Hepatocyte (in vitro differentiated cells): ENCODE measurements around the gene ODC1. TPM values are rescaled to one million over a fixed set of nuclear protein-coding genes. Genes with fewer than 3 reads are reported as not detected.

ENCODE experiments used
- DNase-seq: peaks from one replicate; pipeline ENCODE4 v3.0.0-alpha.2; 2016; ENCODE audit warnings: low spot score
- H2AFZ ChIP-seq: fragments of 200-600 bp; sonication (generic); 2 replicates; pipeline ENCODE4 v1.6.0; 2016; ENCODE audit warnings: antibody characterized with exemption, mild to moderate bottlenecking
- H3K27ac ChIP-seq: fragments of 200-600 bp; sonication (generic); 2 replicates; pipeline ENCODE4 v1.5.1; 2016; ENCODE audit warnings: mild to moderate bottlenecking
- H3K27me3 ChIP-seq: fragments of 200-600 bp; sonication (generic); 2 replicates; pipeline ENCODE4 v1.6.1; 2016
- H3K36me3 ChIP-seq: fragments of 200-600 bp; sonication (generic); replicated peaks from 2 replicates; pipeline ENCODE4 v1.5.1; 2016; ENCODE audit warnings: low read depth; ENCODE audit not compliant: insufficient read depth
- H3K4me1 ChIP-seq: fragments of 200-600 bp; sonication (generic); 2 replicates; pipeline ENCODE4 v1.5.1; 2016; ENCODE audit warnings: mild to moderate bottlenecking, moderate library complexity; ENCODE audit not compliant: insufficient read depth
- H3K4me2 ChIP-seq: fragments of 200-600 bp; sonication (generic); 2 replicates; pipeline ENCODE4 v1.6.0; 2016
- H3K4me3 ChIP-seq: fragments of 200-600 bp; sonication (generic); 2 replicates; pipeline ENCODE4 v1.5.1; 2016; ENCODE audit warnings: mild to moderate bottlenecking
- H3K79me2 ChIP-seq: fragments of 200-600 bp; sonication (generic); 2 replicates; pipeline ENCODE4 v1.6.0; 2017; ENCODE audit warnings: mild to moderate bottlenecking
- H3K9me2 ChIP-seq: fragments of 200-600 bp; sonication (generic); replicated peaks from 2 replicates; pipeline ENCODE4 v1.6.0; 2017; ENCODE audit warnings: mild to moderate bottlenecking; ENCODE audit not compliant: insufficient read depth
- H3K9me3 ChIP-seq: fragments of 200-600 bp; sonication (generic); 2 replicates; pipeline ENCODE4 v1.5.1; 2016; ENCODE audit warnings: low read depth, mild to moderate bottlenecking
- H4K20me1 ChIP-seq: fragments of 200-600 bp; sonication (generic); 2 replicates; pipeline ENCODE4 v1.6.0; 2016; ENCODE audit warnings: mild to moderate bottlenecking; ENCODE audit not compliant: insufficient read depth, poor library complexity, severe bottlenecking
- EZH2 ChIP-seq: fragments of 200-600 bp; sonication (generic); IDR thresholded peaks from 2 replicates; pipeline ENCODE4 v1.6.1; 2016; ENCODE audit warnings: antibody characterized with exemption, mild to moderate bottlenecking, borderline replicate concordance
- EZH2phosphoT487 ChIP-seq: fragments of 200-600 bp; sonication (generic); IDR thresholded peaks from one replicate; pipeline ENCODE4 v1.6.1; 2018; ENCODE audit warnings: antibody characterized with exemption, mild to moderate bottlenecking, low read depth, moderate library complexity; ENCODE audit not compliant: unreplicated experiment, severe bottlenecking
- WGBS: methylation state at CpG from one replicate; pipeline ENCODE4 v1.1.6; 2016; ENCODE audit warnings: low lambda C conversion rate; ENCODE audit errors: missing lambda C conversion rate; 5-methylcytosine and 5-hydroxymethylcytosine counted together
- polyA plus RNA-seq: library from polyadenylated mRNA; unstranded; fragments of >200 nt; fragmentation: Nextera tagmentation; extraction: Ambion mirVana; gene quantifications from 2 replicates; pipeline ENCODE4 v1.2.1, GENCODE V29; 2016
- total RNA-seq: library from RNA; depleted of rRNA; stranded (reverse); fragments of >200 nt; gene quantifications from 2 replicates; pipeline ENCODE4 v1.2.3, GENCODE V29; 2014
- TF ChIP-seq, protein P1 (sequence below): fragments of 200-600 bp; sonication (generic); IDR thresholded peaks from 2 replicates; pipeline ENCODE4 v1.5.1; 2016; ENCODE audit warnings: antibody characterized with exemption, mild to moderate bottlenecking; ENCODE audit not compliant: poor library complexity

The ODC1 gene
- total and polyA plus RNA-seq, 2 experiments from 2014 or later = 92.8 to 165 TPM

DNA sequence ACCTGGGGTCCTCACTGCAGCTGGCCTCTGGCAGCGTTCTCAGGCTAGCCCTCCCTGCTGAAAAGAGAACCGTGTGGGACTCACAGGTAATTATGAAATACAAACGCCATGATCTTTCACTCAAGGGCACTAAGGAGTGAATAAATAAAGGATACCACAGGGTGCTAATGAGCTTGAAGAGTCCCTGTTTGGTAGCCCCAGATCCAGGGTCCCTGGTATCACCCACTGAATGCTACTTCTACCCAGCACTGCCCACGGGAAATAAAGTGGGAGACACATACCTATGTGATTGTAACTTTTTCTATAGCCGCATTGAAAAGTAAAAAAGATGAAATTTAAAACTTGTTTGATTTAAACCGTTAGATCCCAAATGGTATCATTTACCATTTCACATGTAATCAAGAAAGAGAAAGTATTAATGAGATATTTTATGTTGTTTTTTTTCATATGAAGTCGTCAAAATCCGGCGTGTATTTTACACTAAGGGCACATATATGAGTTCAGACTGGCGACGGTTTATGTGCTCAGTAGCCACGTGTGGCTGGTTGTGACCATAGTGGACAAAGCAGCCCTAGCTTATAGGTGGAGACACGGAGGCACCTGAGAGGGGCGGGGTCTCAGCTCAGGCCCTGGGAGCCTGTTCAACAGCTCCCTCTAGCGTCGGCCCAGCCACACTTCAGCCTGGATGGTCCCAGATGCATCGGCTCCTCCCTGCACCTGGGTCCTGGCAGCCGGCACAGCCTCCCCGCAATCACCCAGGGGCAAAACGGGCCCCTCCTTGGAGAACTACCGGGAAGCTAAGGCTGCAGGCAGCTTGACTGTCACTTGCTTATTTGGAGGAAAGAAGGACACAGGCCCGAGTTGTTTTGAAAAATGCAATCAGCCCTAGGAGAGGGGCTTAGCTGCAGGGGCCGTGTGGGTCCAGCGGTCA, 39.2 kb downstream of the ODC1 start:
- 26% methylated on average over 24 of the region's 24 CpGs for WGBS
- H3K79me2 ChIP-seq = no peaks in the 10 kb centered on the region
- no peaks in the 10 kb centered on the region for H3K36me3 ChIP-seq
- H3K4me1 ChIP-seq = peaks cover 15% of the 10 kb centered on the region
- H3K4me2 ChIP-seq = peak overlapping the region; percentile 59
- peak overlapping the region; percentile 75 for H3K27ac ChIP-seq
- H3K9me2 ChIP-seq = no peaks in the 10 kb centered on the region
- no peak overlapping the region for H2AFZ ChIP-seq
- peak; percentile 93 for DNase-seq
- no peaks in the 10 kb centered on the region for H4K20me1 ChIP-seq
- TF ChIP-seq, protein P1, sequence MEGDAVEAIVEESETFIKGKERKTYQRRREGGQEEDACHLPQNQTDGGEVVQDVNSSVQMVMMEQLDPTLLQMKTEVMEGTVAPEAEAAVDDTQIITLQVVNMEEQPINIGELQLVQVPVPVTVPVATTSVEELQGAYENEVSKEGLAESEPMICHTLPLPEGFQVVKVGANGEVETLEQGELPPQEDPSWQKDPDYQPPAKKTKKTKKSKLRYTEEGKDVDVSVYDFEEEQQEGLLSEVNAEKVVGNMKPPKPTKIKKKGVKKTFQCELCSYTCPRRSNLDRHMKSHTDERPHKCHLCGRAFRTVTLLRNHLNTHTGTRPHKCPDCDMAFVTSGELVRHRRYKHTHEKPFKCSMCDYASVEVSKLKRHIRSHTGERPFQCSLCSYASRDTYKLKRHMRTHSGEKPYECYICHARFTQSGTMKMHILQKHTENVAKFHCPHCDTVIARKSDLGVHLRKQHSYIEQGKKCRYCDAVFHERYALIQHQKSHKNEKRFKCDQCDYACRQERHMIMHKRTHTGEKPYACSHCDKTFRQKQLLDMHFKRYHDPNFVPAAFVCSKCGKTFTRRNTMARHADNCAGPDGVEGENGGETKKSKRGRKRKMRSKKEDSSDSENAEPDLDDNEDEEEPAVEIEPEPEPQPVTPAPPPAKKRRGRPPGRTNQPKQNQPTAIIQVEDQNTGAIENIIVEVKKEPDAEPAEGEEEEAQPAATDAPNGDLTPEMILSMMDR = peak; percentile 97
- TF ChIP-seq EZH2phosphoT487 (no peak), EZH2 (no peak)
- no peak overlapping the region for H3K4me3 ChIP-seq
- no peaks in the 10 kb centered on the region for H3K27me3 ChIP-seq
- H3K9me3 ChIP-seq = no peaks in the 10 kb centered on the region

DNA sequence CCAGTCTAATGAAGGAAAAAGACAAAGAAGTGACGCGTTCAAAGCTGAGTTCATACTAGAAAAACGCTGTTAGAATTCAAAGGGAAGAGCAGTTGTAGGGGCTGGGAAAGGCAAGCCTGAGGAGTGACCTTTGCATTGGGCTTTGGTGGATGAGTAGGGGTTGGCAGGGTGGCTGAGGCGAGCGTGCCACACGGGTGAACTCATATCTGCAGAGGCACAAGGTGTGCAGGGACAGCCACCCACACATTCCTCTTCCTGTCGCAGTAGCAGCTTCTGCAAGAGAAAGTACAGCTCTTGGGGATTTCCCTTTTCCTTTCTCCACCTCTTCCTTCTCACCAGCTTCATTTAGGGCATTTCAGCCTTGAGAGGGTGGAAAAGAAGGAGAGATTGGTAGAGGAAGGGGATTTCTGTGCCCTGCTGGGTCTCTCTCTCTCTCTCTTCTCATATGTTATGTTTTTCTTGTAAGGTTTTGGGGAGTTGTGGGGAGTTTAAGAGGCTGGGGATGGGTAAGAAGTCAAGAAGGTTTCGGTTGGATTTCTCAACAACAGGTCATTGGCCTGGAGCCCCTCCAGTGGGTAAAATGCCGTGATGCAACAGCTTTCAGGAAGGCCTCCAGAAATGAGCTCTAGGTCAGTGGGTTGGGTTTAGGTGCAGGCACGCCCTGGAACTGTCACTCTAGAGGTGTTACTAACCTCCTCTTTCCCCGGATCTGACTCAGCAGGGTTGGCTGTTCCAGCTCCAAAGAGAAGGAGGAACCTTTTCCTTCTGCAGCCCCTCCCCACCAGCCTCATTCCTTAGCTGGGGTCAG, 40.1 kb downstream of the ODC1 start:
- no peaks in the 10 kb centered on the region for H3K9me3 ChIP-seq
- peak overlapping the region; percentile 59 for H3K4me2 ChIP-seq
- peak overlapping the region; percentile 75 for H3K27ac ChIP-seq
- H3K36me3 ChIP-seq = no peaks in the 10 kb centered on the region
- H3K9me2 ChIP-seq = no peaks in the 10 kb centered on the region
- WGBS = 62% methylated on average over 11 of the region's 11 CpGs
- H3K4me1 ChIP-seq = peaks cover 12% of the 10 kb centered on the region
- no peak overlapping the region for H3K4me3 ChIP-seq
- no peaks in the 10 kb centered on the region for H4K20me1 ChIP-seq
- no peaks in the 10 kb centered on the region for H3K79me2 ChIP-seq
- DNase-seq = peak; percentile 76
- TF ChIP-seq, protein P1 = no peak
- TF ChIP-seq EZH2 (no peak), EZH2phosphoT487 (no peak)
- H3K27me3 ChIP-seq = no peaks in the 10 kb centered on the region
- H2AFZ ChIP-seq = no peak overlapping the region

DNA sequence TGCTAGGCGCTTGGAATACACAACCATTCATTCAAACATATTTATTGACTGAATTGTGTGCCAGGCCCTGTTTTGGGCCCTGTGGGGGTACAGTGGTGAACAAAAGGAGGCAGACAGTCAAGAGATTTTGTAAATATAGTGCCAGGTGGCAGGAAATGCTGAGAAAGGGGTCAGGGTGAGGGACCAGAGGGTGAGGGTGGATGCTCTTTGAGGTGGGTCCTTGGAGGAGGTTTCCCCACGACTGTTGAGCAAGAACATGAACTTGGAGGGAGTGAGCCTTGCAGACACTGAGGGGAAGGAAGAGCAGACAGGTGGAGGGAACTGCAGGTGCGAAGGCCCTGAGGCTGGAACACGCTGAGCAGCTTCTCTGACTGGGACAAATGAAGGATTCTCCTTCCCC, 40.7 kb downstream of the ODC1 start:
- Histone ChIP-seq H3K9me2 (no peaks in the 10 kb centered on the region), H3K4me1 (peaks cover 13% of the 10 kb centered on the region), H3K4me2 (no peak overlapping the region), H3K36me3 (no peaks in the 10 kb centered on the region), H4K20me1 (no peaks in the 10 kb centered on the region), H3K27me3 (no peaks in the 10 kb centered on the region), H3K79me2 (no peaks in the 10 kb centered on the region), H3K4me3 (no peak overlapping the region), H3K9me3 (no peaks in the 10 kb centered on the region), H3K27ac (peak overlapping the region; percentile 75), H2AFZ (no peak overlapping the region)
- DNase-seq = no peak
- 89% methylated on average over 4 of the region's 4 CpGs for WGBS
- TF ChIP-seq, protein P1 = no peak
- TF ChIP-seq EZH2phosphoT487 (no peak), EZH2 (no peak)
